HG02571 (cell line): ENCODE measurements around the gene OR8B4.
"Not testable (repeated sequence)": the region's sequence is repeated elsewhere in the genome, so short reads cannot be mapped to it uniquely, and the experiment has no call there.

Experiments
- ATAC-seq: cut with Tn5 transposase; IDR thresholded peaks from one replicate; pipeline ENCODE4 v1.9.1; 2021; ENCODE audit warnings: mild to moderate bottlenecking, moderate library complexity; ENCODE audit not compliant: unreplicated experiment

The OR8B4 gene

DNA sequence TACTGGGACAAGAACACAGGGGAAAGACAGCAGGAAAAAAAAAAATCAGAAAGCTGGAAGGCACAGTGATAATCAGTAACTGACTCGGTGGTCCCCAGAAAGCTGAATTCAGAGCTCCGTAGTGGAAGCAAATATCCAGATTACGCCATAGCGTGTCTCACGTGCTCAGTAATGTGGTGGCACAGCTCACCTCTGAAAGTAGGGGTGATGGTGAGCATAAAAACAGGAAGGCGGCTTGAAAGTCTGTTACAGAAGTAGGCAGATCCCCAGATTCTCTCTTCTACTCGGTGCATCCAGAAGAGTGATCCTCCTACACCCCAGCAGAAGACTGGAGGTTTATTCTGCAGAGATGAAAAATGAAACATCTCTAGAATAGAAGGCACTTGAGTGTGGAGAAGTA, 14.8 kb downstream of the OR8B4 start:
- ATAC-seq: no peak

DNA sequence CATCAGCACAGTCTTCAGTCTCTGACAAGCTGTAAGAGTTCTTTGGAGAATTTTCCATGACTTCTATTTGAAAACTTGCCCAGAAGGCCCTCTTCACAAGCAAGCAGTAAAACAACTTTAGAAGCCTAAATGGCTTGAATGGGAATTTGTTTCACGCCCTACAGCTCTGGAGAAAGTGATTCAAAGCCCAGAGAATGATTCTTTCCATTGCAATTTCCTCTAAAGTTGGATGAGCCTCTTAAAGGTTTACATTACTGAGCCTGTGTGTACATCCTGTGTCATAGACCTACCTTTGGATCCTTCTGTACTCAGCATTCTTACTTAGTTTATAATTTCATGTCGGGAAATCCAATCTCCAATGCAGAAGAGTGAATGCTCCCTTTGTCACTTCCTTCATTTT, 19.1 kb downstream of the OR8B4 start:
- ATAC-seq: no peak

- not testable (repeated sequence) for ATAC-seq
Measured at GRCh38 chr11:124403186-124403585, 21.5 kb downstream of the OR8B4 start.

- ATAC-seq: no peak
Measured at GRCh38 chr11:124402326-124402922, 22.2 kb downstream of the OR8B4 start.

DNA sequence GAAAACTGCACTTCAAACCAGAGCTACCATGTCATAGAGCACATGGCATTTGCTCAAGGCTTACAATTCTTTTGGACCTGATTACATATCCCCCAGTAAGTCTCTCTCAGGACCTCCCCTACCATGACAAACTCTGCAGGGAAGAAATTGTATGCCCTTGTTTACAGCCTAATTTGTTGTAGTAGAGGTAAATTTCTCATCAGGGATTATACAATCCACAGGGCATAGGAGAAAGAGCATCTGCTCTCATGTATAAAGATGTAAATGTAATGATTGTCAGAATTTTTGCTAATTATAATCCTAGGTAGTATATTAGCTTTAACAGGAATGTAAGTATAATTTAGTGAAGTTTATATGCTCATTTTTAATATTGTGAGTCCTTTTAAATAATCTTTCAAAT, 25.7 kb downstream of the OR8B4 start, which contains the start of gene OR8B3:
Gene OR8B3, minus strand, starts transcription at position 101 of the 400 bp plus-strand sequence. CDS start 1,673 bp downstream, outside the sequence.
- no peak for ATAC-seq

GRCh38 chr11:124396847-124397246, 27.8 kb downstream of the OR8B4 start:
- ATAC-seq: not testable (repeated sequence)

GRCh38 chr11:124394408-124394807, 30.3 kb downstream of the OR8B4 start:
- no peak for ATAC-seq

DNA sequence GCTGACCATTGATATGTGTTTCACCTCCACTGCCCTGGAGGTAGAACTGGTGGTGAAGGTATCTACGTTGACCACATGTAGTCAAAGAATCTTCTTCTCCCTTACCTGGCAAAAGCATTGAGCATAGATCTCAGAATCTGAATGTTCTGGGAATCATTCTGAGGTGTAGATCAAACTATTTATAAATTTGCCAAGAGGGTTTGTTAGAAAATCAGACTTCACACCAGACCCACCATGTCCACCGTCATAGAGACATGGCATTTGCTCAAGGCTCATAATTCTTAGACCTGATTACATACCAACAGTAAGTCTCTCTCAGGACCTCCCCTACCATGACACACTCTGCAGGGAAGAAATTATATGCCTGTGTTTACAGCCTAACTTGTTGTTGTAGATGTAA, 40.3 kb downstream of the OR8B4 start, which contains the start of gene OR8B2:
Gene OR8B2, minus strand, starts transcription at position 101 of the 400 bp plus-strand sequence. CDS start 1,156 bp downstream, outside the sequence.
- ATAC-seq: no peak

DNA sequence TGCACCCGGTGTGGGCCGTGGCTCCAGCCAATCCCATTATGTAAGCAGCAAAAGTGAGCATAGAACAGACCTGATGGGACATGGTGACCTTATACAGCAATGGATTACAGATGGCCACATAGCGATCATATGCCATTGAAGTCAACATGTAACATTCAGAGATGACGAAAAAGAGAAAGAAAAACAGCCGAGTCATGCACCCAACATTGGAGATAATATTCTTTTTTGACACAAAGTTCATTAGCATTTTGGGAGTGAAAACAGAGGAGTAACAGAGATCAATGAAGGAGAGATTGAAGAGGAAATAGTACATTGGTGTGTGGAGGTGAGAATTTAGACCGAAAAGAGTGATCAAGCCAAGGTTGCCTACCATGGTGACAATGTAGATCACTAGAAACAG, 41.8 kb downstream of the OR8B4 start:
- not testable (repeated sequence) for ATAC-seq

DNA sequence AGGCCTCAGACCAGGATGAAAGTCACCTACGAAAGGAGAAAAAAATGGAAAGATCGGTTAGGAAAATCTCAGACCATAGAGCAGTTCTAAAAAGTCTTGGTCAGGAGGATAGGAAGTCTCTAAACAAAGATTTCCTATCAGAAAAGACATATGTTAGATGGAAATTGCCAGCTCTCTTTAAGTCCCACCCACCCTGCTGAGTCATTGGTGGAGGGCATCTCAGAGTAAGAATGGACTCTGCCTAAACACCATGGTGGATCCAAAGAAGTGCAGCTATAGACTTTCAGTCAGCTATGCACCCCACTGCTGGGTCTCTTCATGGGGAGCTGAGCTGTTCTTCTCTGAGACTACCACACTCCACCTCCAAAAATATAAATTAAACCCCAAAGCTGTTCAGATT, 44.1 kb downstream of the OR8B4 start:
- no peak for ATAC-seq

DNA sequence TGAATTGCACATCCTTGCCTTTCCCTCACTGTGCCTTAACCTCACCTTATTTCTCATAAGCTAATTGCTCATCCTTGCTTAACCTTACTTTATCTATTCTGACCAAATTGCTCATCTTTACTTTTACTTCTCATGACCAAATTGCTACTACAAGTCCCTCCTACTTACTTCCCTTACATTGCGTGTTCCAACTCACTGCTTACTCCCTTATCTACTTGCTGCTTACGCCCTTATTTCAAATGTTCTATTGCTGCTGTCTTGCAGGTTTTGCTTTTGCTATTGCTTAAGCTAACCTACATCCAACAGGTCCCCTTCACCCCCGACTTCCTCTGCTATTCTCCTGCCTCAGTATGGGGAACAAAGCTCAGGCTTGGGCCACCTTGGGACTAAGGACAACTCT, 48.4 kb downstream of the OR8B4 start:
- no peak for ATAC-seq
